CD4-positive, alpha-beta T cell (primary cell): ENCODE results near the gene LRRC58. TPM values are rescaled to one million over a fixed set of nuclear protein-coding genes. Genes with fewer than 3 reads are reported as not detected.
A peak's percentile ranks its signal among the peaks of the same experiment; 100 is the strongest.

Experiments
- ATAC-seq: fragments of 200-7000 bp; cut with Tn5 transposase; one replicate; pipeline ENCODE4 v1.10.0; 2022; ENCODE audit warnings: mild to moderate bottlenecking; ENCODE audit not compliant: poor library complexity
- CTCF ChIA-PET: fragments of 350-600 bp; sonication (Branson Sonifier 250); formaldehyde crosslinking; loops from one replicate; lab custom pipeline; 2021; ENCODE audit warnings: antibody characterized with exemption, inconsistent platforms; lab: Charles Lee
- POLR2A ChIA-PET: fragments of 350-600 bp; sonication (Branson Sonifier 250); formaldehyde crosslinking; loops from one replicate; lab custom pipeline; 2021; ENCODE audit warnings: antibody characterized with exemption, inconsistent platforms; lab: Charles Lee
- DNase-seq, 14 experiments: peaks; one replicate each; pipeline ENCODE4 v3.0.0-alpha.2; 2013 to 2020; ENCODE audit warnings: mixed read lengths in 2 of 14
- H3K27ac ChIP-seq, 2 donors: one replicate each; pipeline versions ENCODE4 v1.5.1 to v1.7.0; 2013; ENCODE audit warnings: low read length in 2 of 2, low read depth in 1 of 2, mild to moderate bottlenecking in 1 of 2
- H3K27me3 ChIP-seq, 2 experiments: 1 replicate in 1 of 2; 2 replicates in 1 of 2; pipeline versions ENCODE4 v1.6.1 to v1.7.0; 2013; ENCODE audit warnings: low read length in 2 of 2, control low read depth in 1 of 2, mild to moderate bottlenecking in 1 of 2, moderate library complexity in 1 of 2; ENCODE audit not compliant: insufficient read depth in 2 of 2, control insufficient read depth in 1 of 2
- H3K36me3 ChIP-seq: one replicate; pipeline ENCODE4 v1.6.1; 2013; ENCODE audit warnings: low read length, control low read depth; ENCODE audit not compliant: insufficient read depth
- H3K4me1 ChIP-seq: one replicate; pipeline ENCODE4 v1.6.1; 2013; ENCODE audit warnings: low read length, control low read depth; ENCODE audit not compliant: insufficient read depth
- H3K4me3 ChIP-seq: one replicate; pipeline ENCODE4 v1.5.1; 2013; ENCODE audit warnings: mild to moderate bottlenecking, low read length, moderate library complexity
- H3K9me3 ChIP-seq, 2 experiments: 1 replicate in 1 of 2; 2 replicates in 1 of 2; pipeline versions ENCODE4 v1.6.1 to v1.7.0; 2013; ENCODE audit warnings: low read length in 2 of 2, mild to moderate bottlenecking in 2 of 2, control low read depth in 1 of 2, moderate library complexity in 1 of 2; ENCODE audit not compliant: control insufficient read depth in 1 of 2, insufficient read depth in 1 of 2
- H3K27ac Mint-ChIP-seq: one replicate; pipeline ENCODE4 v1.8.0; 2020; ENCODE audit warnings: mixed read lengths
- H3K27me3 Mint-ChIP-seq: one replicate; pipeline ENCODE4 v1.8.0; 2021; ENCODE audit warnings: mixed read lengths
- H3K36me3 Mint-ChIP-seq: one replicate; pipeline ENCODE4 v1.8.0; 2021; ENCODE audit warnings: low read depth, mixed read lengths
- H3K4me1 Mint-ChIP-seq: one replicate; pipeline ENCODE4 v1.8.0; 2021; ENCODE audit warnings: low read depth, mixed read lengths
- H3K4me3 Mint-ChIP-seq: one replicate; pipeline ENCODE4 v1.8.0; 2020; ENCODE audit warnings: mild to moderate bottlenecking, mixed read lengths
- H3K9me3 Mint-ChIP-seq: one replicate; pipeline ENCODE4 v1.8.0; 2020; ENCODE audit warnings: mixed read lengths
- intact Hi-C, 2 experiments: fragments of 100-400 bp; cut with DNase I in 1 of 2; cut with micrococcal nuclease in 1 of 2; formaldehyde crosslinking; loops; one replicate each; pipeline versions ENCODE4 v1.15.1 to v1.9.0; 2023 to 2025; cut with DNase I, micrococcal nuclease
- total RNA-seq, 174 experiments: library from RNA in 2 of 174; stranded (reverse) in 2 of 174; gene quantifications; one replicate each; pipeline ENCODE4 v1.2.3 and lab custom pipeline; 2021 to 2026
- TF ChIP-seq, protein P1 (sequence below): fragments of 200-600 bp; IDR thresholded peaks from one replicate; pipeline ENCODE4 v1.8.0; 2022; ENCODE audit warnings: antibody characterized with exemption, mild to moderate bottlenecking

Gene LRRC58
- total RNA-seq, 2 experiments from 2014 or later: 16.6 to 17.7 TPM

DNA sequence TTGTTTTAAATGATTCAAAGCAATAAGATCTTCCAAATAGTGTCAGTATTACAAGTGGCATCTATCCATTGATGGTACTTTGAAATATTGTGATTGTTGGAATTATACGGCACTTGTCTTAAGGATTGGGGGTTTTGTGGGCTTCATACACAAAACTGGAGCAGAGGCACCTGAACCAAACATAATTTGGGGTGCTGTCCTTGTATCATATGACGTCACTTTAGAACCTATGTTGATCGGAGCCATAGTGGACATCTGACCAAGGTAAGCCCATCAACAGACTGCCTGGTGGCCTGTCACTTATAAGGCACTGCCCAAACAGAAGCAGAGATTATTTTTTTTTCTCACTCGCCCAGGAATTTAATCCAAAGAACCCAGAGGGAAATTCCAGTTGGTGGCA, 2.9 kb upstream of the LRRC58 start:
- Mint-ChIP-seq H3K36me3 (peaks cover 13% of the 10 kb centered on the region), H3K27ac (no peak overlapping the region), H3K4me3 (peak overlapping the region; percentile 16), H3K27me3 (peaks cover 11% of the 10 kb centered on the region), H3K4me1 (peaks cover 24% of the 10 kb centered on the region), H3K9me3 (no peaks in the 10 kb centered on the region)
- peaks cover 12% of the 10 kb centered on the region for H3K4me1 ChIP-seq
- H3K27ac ChIP-seq: no peak overlapping the region
- H3K9me3 ChIP-seq: no peaks in the 10 kb centered on the region
- intact Hi-C loops: loop anchor here (5.0 to 10.0 kb wide), 3 partner anchors 107 to 667 kb away; no protein-coding TSS in a partner anchor
- ATAC-seq: no peak
- H3K36me3 ChIP-seq: peaks cover 2% of the 10 kb centered on the region
- H3K27me3 ChIP-seq: peaks cover 0 to 5% of the 10 kb centered on the region in 2 experiments
- H3K4me3 ChIP-seq: no peak overlapping the region
- ChIA-PET POLR2A (no interaction called here), CTCF (interaction anchor here (3.4 kb wide), 1 partner anchor 207 kb away, joined by 15 read pairs; no protein-coding TSS in a partner anchor)
- DNase-seq: no peak
- TF ChIP-seq, protein P1, sequence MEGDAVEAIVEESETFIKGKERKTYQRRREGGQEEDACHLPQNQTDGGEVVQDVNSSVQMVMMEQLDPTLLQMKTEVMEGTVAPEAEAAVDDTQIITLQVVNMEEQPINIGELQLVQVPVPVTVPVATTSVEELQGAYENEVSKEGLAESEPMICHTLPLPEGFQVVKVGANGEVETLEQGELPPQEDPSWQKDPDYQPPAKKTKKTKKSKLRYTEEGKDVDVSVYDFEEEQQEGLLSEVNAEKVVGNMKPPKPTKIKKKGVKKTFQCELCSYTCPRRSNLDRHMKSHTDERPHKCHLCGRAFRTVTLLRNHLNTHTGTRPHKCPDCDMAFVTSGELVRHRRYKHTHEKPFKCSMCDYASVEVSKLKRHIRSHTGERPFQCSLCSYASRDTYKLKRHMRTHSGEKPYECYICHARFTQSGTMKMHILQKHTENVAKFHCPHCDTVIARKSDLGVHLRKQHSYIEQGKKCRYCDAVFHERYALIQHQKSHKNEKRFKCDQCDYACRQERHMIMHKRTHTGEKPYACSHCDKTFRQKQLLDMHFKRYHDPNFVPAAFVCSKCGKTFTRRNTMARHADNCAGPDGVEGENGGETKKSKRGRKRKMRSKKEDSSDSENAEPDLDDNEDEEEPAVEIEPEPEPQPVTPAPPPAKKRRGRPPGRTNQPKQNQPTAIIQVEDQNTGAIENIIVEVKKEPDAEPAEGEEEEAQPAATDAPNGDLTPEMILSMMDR: no peak

DNA sequence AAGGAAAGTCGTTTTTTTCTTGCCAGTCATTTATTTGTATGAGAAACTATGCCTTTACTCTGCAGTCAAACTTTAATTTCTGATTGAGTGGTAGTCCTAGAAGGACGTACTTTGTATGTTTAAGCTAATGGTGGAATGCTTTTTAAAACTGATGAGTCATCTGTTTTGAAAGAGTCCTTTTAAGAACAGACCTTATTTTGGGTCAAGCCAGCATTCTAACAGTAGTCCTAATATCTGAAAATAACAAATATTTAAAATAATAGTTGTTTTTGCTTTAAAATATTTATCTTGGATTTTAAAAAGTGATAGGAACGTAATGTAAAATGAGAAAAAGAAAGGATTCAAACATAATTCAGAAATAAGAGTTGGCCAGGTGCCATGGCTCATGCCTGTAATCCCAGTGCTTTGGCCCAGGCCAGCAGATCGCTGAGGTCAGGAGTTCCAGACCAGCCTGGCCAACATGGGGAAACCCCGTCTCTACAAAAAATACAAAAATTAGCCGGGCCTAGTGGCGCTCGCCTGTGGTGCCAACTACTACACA, 1.3 kb upstream of the LRRC58 start:
- H3K27ac ChIP-seq: no peak overlapping the region
- H3K4me1 ChIP-seq: peaks cover 18% of the 10 kb centered on the region
- peaks cover 39% of the 10 kb centered on the region for H3K4me1 Mint-ChIP-seq
- no peak overlapping the region for H3K4me3 ChIP-seq
- intact Hi-C loops: loop anchor here (2.0 to 10.0 kb wide), 4 partner anchors 106 to 666 kb away; no protein-coding TSS in a partner anchor
- ATAC-seq (no peak), DNase-seq (no peak)
- H3K4me3 Mint-ChIP-seq: peak overlapping the region; percentile 93
- ChIA-PET CTCF (interaction anchor here (3.4 kb wide), 1 partner anchor 208 kb away, joined by 15 read pairs; no protein-coding TSS in a partner anchor), POLR2A (interaction anchor here (1.1 to 3.0 kb wide), 5 partner anchors 8 to 1056 kb away, joined by 3 to 62 read pairs (median 11); partner anchors contain the start of genes GSK3B, NDUFB4 and TIMMDC1)
- H3K27me3 ChIP-seq: peaks cover 0 to 5% of the 10 kb centered on the region in 2 experiments
- H3K27me3 Mint-ChIP-seq: peaks cover 3% of the 10 kb centered on the region
- H3K36me3 Mint-ChIP-seq: peaks cover 24% of the 10 kb centered on the region
- H3K36me3 ChIP-seq: peaks cover 2% of the 10 kb centered on the region
- TF ChIP-seq, protein P1: no peak
- H3K27ac Mint-ChIP-seq: peak overlapping the region; percentile 94
- H3K9me3 ChIP-seq: no peaks in the 10 kb centered on the region
- no peaks in the 10 kb centered on the region for H3K9me3 Mint-ChIP-seq

DNA sequence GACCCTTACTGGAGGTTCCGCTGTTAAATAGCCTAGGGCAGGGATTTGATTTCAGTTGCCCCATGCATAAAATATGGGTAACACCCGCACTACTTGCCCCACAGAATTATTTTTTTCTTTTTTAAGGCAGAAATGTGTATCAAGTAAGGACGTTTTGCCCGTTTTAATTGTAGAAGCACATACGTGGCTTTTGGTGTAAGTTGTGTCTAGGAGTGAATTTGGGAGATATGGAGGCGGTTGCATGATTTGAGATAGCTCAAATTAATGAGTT, 636 bp upstream of the LRRC58 start:
- DNase-seq (no peak), ATAC-seq (no peak)
- ChIA-PET POLR2A (interaction anchor here (0.8 to 3.0 kb wide), 10 partner anchors 8 to 1311 kb away, joined by 3 to 62 read pairs (median 8); partner anchors contain the start of genes GSK3B, GTF2E1, HCLS1 and NDUFB4), CTCF (interaction anchor here (1.6 to 3.4 kb wide), 2 partner anchors 9 to 209 kb away, joined by 7 to 15 read pairs; no protein-coding TSS in a partner anchor)
- Mint-ChIP-seq H3K36me3 (peaks cover 30% of the 10 kb centered on the region), H3K9me3 (no peaks in the 10 kb centered on the region), H3K27me3 (no peaks in the 10 kb centered on the region), H3K4me3 (peak overlapping the region; percentile 93), H3K4me1 (peaks cover 46% of the 10 kb centered on the region), H3K27ac (peak overlapping the region; percentile 94)
- Histone ChIP-seq H3K9me3 (no peaks in the 10 kb centered on the region), H3K36me3 (peaks cover 2% of the 10 kb centered on the region), H3K27me3 (peaks cover 0 to 5% of the 10 kb centered on the region in 2 experiments), H3K27ac (peak overlapping the region; percentile 46 to 74), H3K4me3 (peak overlapping the region; percentile 65), H3K4me1 (peaks cover 18% of the 10 kb centered on the region)
- intact Hi-C loops: loop anchor here (2.0 to 10.0 kb wide), 12 partner anchors 68 to 1485 kb away; partner anchors contain the start of genes EAF2 (in 1 of the 2), GSK3B (in 1 of the 2), GTF2E1 (in 1 of the 2) and IQCB1 (in 1 of the 2)
- TF ChIP-seq, protein P1: no peak
